Smooth muscle cell (in vitro differentiated cells): Measurements from ENCODE around the gene ISL2. TPM values are rescaled to one million over a fixed set of nuclear protein-coding genes. Genes with fewer than 3 reads are reported as not detected.

Experiments
- DNase-seq: peaks from one replicate; lab custom pipeline; 2025; ENCODE audit not compliant: unreplicated experiment; lab: John Stamatoyannopoulos, UW
- H2AFZ ChIP-seq: fragments of 200-600 bp; sonication (generic); 2 replicates; pipeline ENCODE4 v1.6.0; 2016; ENCODE audit warnings: antibody characterized with exemption, low read depth, mild to moderate bottlenecking
- H3F3A ChIP-seq: fragments of 200-600 bp; sonication (generic); 2 replicates; pipeline ENCODE4 v1.6.0; 2017; ENCODE audit warnings: antibody characterized with exemption, low read depth
- H3K27ac ChIP-seq: fragments of 200-600 bp; sonication (generic); 2 replicates; pipeline ENCODE4 v1.5.1; 2016; ENCODE audit warnings: low read depth, mild to moderate bottlenecking
- H3K27me3 ChIP-seq: fragments of 200-600 bp; sonication (generic); 2 replicates; pipeline ENCODE4 v1.6.1; 2016; ENCODE audit warnings: low read depth, mild to moderate bottlenecking
- H3K36me3 ChIP-seq: fragments of 200-600 bp; sonication (generic); 2 replicates; pipeline ENCODE4 v1.5.1; 2016; ENCODE audit warnings: low read depth
- H3K4me1 ChIP-seq: fragments of 200-600 bp; sonication (generic); 2 replicates; pipeline ENCODE4 v1.5.1; 2016; ENCODE audit warnings: low read depth
- H3K4me2 ChIP-seq: fragments of 200-600 bp; sonication (generic); 2 replicates; pipeline ENCODE4 v1.6.0; 2016; ENCODE audit warnings: mild to moderate bottlenecking
- H3K4me3 ChIP-seq: fragments of 200-600 bp; sonication (generic); 2 replicates; pipeline ENCODE4 v1.5.1; 2016; ENCODE audit warnings: mild to moderate bottlenecking
- H3K79me2 ChIP-seq: fragments of 200-600 bp; sonication (generic); 2 replicates; pipeline ENCODE4 v1.6.0; 2016; ENCODE audit warnings: low read depth, mild to moderate bottlenecking
- H3K9ac ChIP-seq: fragments of 200-600 bp; sonication (generic); 2 replicates; pipeline ENCODE4 v1.6.0; 2016; ENCODE audit warnings: low read depth
- H3K9me3 ChIP-seq: fragments of 200-600 bp; sonication (generic); replicated peaks from 2 replicates; pipeline ENCODE4 v1.5.1; 2016; ENCODE audit warnings: low read depth
- H4K20me1 ChIP-seq: fragments of 200-600 bp; sonication (generic); 2 replicates; pipeline ENCODE4 v1.6.0; 2016; ENCODE audit warnings: low read depth
- CTCF ChIP-seq: fragments of 200-600 bp; sonication (generic); IDR thresholded peaks from 2 replicates; pipeline ENCODE4 v1.5.1; 2017; ENCODE audit warnings: borderline replicate concordance, mild to moderate bottlenecking, antibody characterized with exemption; ENCODE audit not compliant: insufficient read depth, poor library complexity, severe bottlenecking
- WGBS: methylation state at CpG from one replicate; pipeline ENCODE4 v1.1.7; 2016; ENCODE audit warnings: low lambda C conversion rate; 5-methylcytosine and 5-hydroxymethylcytosine counted together
- polyA plus RNA-seq: library from polyadenylated mRNA; unstranded; fragments of >200 nt; fragmentation: Nextera tagmentation; extraction: Ambion mirVana; gene quantifications from 2 replicates; pipeline ENCODE4 v1.2.1, GENCODE V29; 2016
- total RNA-seq: library from RNA; depleted of rRNA; stranded (reverse); fragments of >200 nt; gene quantifications from 2 replicates; pipeline ENCODE4 v1.2.3, GENCODE V29; 2014

ISL2 gene
- total and polyA plus RNA-seq, 2 experiments from 2014 or later: 0.22 TPM; not detected in 1

- H3K27me3 ChIP-seq: peaks cover 18% of the 10 kb centered on the region
- 59% methylated on average over 4 of the region's 4 CpGs for WGBS
- no peaks in the 10 kb centered on the region for H3K79me2 ChIP-seq
- H3K36me3 ChIP-seq: no peaks in the 10 kb centered on the region
- H3K4me3 ChIP-seq: no peak overlapping the region
- no peaks in the 10 kb centered on the region for H3K9me3 ChIP-seq
- H3K27ac ChIP-seq: no peak overlapping the region
- H3F3A ChIP-seq: no peaks in the 10 kb centered on the region
- H4K20me1 ChIP-seq: no peaks in the 10 kb centered on the region
- H3K9ac ChIP-seq: no peak overlapping the region
- no peak overlapping the region for H3K4me2 ChIP-seq
- no peaks in the 10 kb centered on the region for H3K4me1 ChIP-seq
- H2AFZ ChIP-seq: no peak overlapping the region
- no peak for TF ChIP-seq CTCF
- no peak for DNase-seq
Measured at GRCh38 chr15:76328958-76329357, 7.6 kb upstream of the ISL2 start.

GRCh38 chr15:76330080-76330680, 6.4 kb upstream of the ISL2 start:
- WGBS: 78% methylated on average over 7 of the region's 7 CpGs
- no peaks in the 10 kb centered on the region for H3K9me3 ChIP-seq
- no peak for DNase-seq
- no peak overlapping the region for H3K27ac ChIP-seq
- no peak overlapping the region for H3K4me2 ChIP-seq
- H3K4me1 ChIP-seq: peaks cover 2% of the 10 kb centered on the region
- no peaks in the 10 kb centered on the region for H4K20me1 ChIP-seq
- no peak overlapping the region for H3K9ac ChIP-seq
- no peaks in the 10 kb centered on the region for H3F3A ChIP-seq
- H3K36me3 ChIP-seq: no peaks in the 10 kb centered on the region
- peak; percentile 40 for TF ChIP-seq CTCF
- no peaks in the 10 kb centered on the region for H3K79me2 ChIP-seq
- H3K27me3 ChIP-seq: peaks cover 29% of the 10 kb centered on the region
- H3K4me3 ChIP-seq: no peak overlapping the region
- no peak overlapping the region for H2AFZ ChIP-seq

GRCh38 chr15:76332796-76333195, 3.8 kb upstream of the ISL2 start:
- Histone ChIP-seq H3K79me2 (no peaks in the 10 kb centered on the region), H2AFZ (no peak overlapping the region), H3K27ac (no peak overlapping the region), H3F3A (no peaks in the 10 kb centered on the region), H3K9me3 (no peaks in the 10 kb centered on the region), H3K4me2 (no peak overlapping the region), H3K36me3 (no peaks in the 10 kb centered on the region), H3K4me1 (peaks cover 24% of the 10 kb centered on the region), H4K20me1 (no peaks in the 10 kb centered on the region), H3K4me3 (no peak overlapping the region), H3K27me3 (peaks cover 55% of the 10 kb centered on the region), H3K9ac (no peak overlapping the region)
- DNase-seq: no peak
- no peak for TF ChIP-seq CTCF
- 100% methylated on average over 1 of the region's 1 CpG for WGBS

GRCh38 chr15:76333309-76333708, 3.3 kb upstream of the ISL2 start:
- Histone ChIP-seq H3F3A (no peaks in the 10 kb centered on the region), H3K79me2 (no peaks in the 10 kb centered on the region), H3K27ac (no peak overlapping the region), H3K36me3 (no peaks in the 10 kb centered on the region), H3K4me3 (no peak overlapping the region), H2AFZ (no peak overlapping the region), H3K27me3 (peaks cover 60% of the 10 kb centered on the region), H3K4me2 (no peak overlapping the region), H3K4me1 (peaks cover 29% of the 10 kb centered on the region), H3K9me3 (no peaks in the 10 kb centered on the region), H3K9ac (no peak overlapping the region), H4K20me1 (no peaks in the 10 kb centered on the region)
- DNase-seq: no peak
- WGBS: 92% methylated on average over 1 of the region's 1 CpG
- no peak for TF ChIP-seq CTCF
